PC-9 (cell line): ENCODE results near the gene ZBTB25.

ENCODE experiments used
- CTCF ChIP-seq: fragments of 200-600 bp; sonication (generic); conservative IDR thresholded peaks from 2 replicates; pipeline ENCODE4 v1.6.1; 2017; ENCODE audit warnings: mixed run types, antibody characterized with exemption, mild to moderate bottlenecking, moderate library complexity
- EZH2 ChIP-seq: fragments of 200-600 bp; sonication (generic); IDR thresholded peaks from 2 replicates; pipeline ENCODE4 v1.8.0; 2017; ENCODE audit warnings: antibody characterized with exemption, low read depth

GRCh38 chr14:64450255-64450654 lies 53.4 kb downstream of the ZBTB25 start:
- TF ChIP-seq EZH2: no peak
- TF ChIP-seq CTCF: no peak
